Activated CD8-positive, alpha-beta T cell treated with anti-CD3 and anti-CD28 coated beads for 36 hours (primary cell): ENCODE data around the gene GPR84. TPM values are rescaled to one million over a fixed set of nuclear protein-coding genes. Genes with fewer than 3 reads are reported as not detected.
A peak's percentile ranks its signal among the peaks of the same experiment; 100 is the strongest.

Source experiments
- ATAC-seq: fragments of 200-7000 bp; cut with Tn5 transposase; one replicate; pipeline ENCODE4 v1.10.0; 2021; ENCODE audit warnings: mild to moderate bottlenecking, moderate library complexity
- CTCF ChIA-PET: fragments of 350-600 bp; sonication (Branson Sonifier 250); formaldehyde crosslinking; loops from one replicate; lab custom pipeline; 2021; ENCODE audit warnings: antibody characterized with exemption; lab: Charles Lee
- POLR2A ChIA-PET: fragments of 350-600 bp; sonication (Branson Sonifier 250); formaldehyde crosslinking; loops from one replicate; lab custom pipeline; 2021; ENCODE audit warnings: antibody characterized with exemption; lab: Charles Lee
- DNase-seq: peaks from one replicate; pipeline ENCODE4 v3.0.0-alpha.2; 2020
- H3K27ac Mint-ChIP-seq: one replicate; pipeline ENCODE4 v1.8.0; 2021; ENCODE audit warnings: mild to moderate bottlenecking, mixed read lengths
- H3K27me3 Mint-ChIP-seq: one replicate; pipeline ENCODE4 v1.8.0; 2021; ENCODE audit warnings: mixed read lengths
- H3K36me3 Mint-ChIP-seq: one replicate; pipeline ENCODE4 v1.8.0; 2021; ENCODE audit warnings: low read depth, mixed read lengths
- H3K4me1 Mint-ChIP-seq: one replicate; pipeline ENCODE4 v1.8.0; 2021; ENCODE audit warnings: low read depth, mixed read lengths
- H3K4me3 Mint-ChIP-seq: one replicate; pipeline ENCODE4 v1.8.0; 2021; ENCODE audit warnings: mild to moderate bottlenecking, moderate library complexity, mixed read lengths
- H3K9me3 Mint-ChIP-seq: one replicate; pipeline ENCODE4 v1.8.0; 2021; ENCODE audit warnings: mixed read lengths
- CTCF ChIP-seq: fragments of 200-600 bp; IDR thresholded peaks from one replicate; pipeline ENCODE4 v1.8.0; 2022; ENCODE audit warnings: antibody characterized with exemption, mild to moderate bottlenecking
- intact Hi-C: fragments of 100-400 bp; cut with micrococcal nuclease; formaldehyde crosslinking; loops from one replicate; pipeline ENCODE4 v1.10.0; 2022
- total RNA-seq, 2 experiments: library from RNA; stranded (reverse); gene quantifications; one replicate each; pipeline ENCODE4 v1.2.3, GENCODE V29; 2021

The GPR84 gene
- total RNA-seq, 2 experiments from 2014 or later, result not detected

GRCh38 chr12:54398218-54398617 is 33.9 kb upstream of the GPR84 start:
- Mint-ChIP-seq H3K4me1 (peaks cover 13% of the 10 kb centered on the region), H3K27me3 (no peaks in the 10 kb centered on the region), H3K36me3 (peaks cover 33% of the 10 kb centered on the region), H3K27ac (no peak overlapping the region), H3K9me3 (no peaks in the 10 kb centered on the region), H3K4me3 (no peak overlapping the region)
- TF ChIP-seq CTCF, result no peak
- POLR2A ChIA-PET, result interaction anchor here (0.6 to 2.3 kb wide), 4 partner anchors 18 to 144 kb away, joined by 3 to 10 read pairs (median 6); partner anchors contain the start of gene NCKAP1L
- intact Hi-C loops, result no loop called here
- ATAC-seq (no peak), DNase-seq (no peak)
- CTCF ChIA-PET, result interaction anchor here (0.6 to 12.3 kb wide), 11 partner anchors 17 to 167 kb away, joined by 3 to 479 read pairs (median 25); partner anchors contain the start of genes GTSF1, ITGA5 and ZNF385A

DNA sequence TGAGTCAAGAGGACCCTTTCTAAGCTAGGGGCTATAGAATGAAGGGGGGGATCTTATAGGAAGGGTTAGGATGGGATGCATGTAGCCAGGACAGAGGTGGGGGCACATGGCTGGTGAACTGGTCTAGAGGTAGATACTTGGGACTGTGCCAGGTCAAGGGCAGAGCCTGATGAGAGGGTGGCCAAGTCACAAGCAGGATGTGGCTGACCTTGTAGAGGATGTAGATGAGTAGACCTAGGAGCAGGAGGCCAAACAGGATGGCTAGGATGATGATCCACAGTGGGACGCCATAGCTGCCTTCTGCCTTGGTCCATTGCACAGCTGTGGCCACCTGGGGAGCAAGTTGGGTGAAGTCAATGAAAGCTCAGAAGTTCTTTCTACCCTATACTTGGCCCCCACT is 32.9 kb upstream of the GPR84 start:
- Mint-ChIP-seq H3K4me1 (peaks cover 16% of the 10 kb centered on the region), H3K27ac (no peak overlapping the region), H3K4me3 (no peak overlapping the region), H3K9me3 (no peaks in the 10 kb centered on the region), H3K27me3 (no peaks in the 10 kb centered on the region), H3K36me3 (peaks cover 31% of the 10 kb centered on the region)
- POLR2A ChIA-PET, result no interaction called here
- ATAC-seq (no peak), DNase-seq (no peak)
- CTCF ChIA-PET, result interaction anchor here (1.0 to 12.3 kb wide), 5 partner anchors 17 to 72 kb away, joined by 4 to 479 read pairs (median 18); partner anchors contain the start of genes COPZ1 and ITGA5
- intact Hi-C loops, result no loop called here
- TF ChIP-seq CTCF, result no peak

- ChIA-PET CTCF (interaction anchor here (0.9 to 12.3 kb wide), 8 partner anchors 9 to 116 kb away, joined by 3 to 479 read pairs (median 8); partner anchors contain the start of genes CBX5, COPZ1 and ITGA5), POLR2A (interaction anchor here (0.6 to 1.5 kb wide), 3 partner anchors 43 to 130 kb away, joined by 3 to 5 read pairs (median 4); no protein-coding TSS in a partner anchor)
- H3K36me3 Mint-ChIP-seq, result peaks cover 26% of the 10 kb centered on the region
- H3K4me3 Mint-ChIP-seq, result no peak overlapping the region
- intact Hi-C loops, result no loop called here
- no peak for TF ChIP-seq CTCF
- no peaks in the 10 kb centered on the region for H3K9me3 Mint-ChIP-seq
- H3K27ac Mint-ChIP-seq, result no peak overlapping the region
- H3K4me1 Mint-ChIP-seq, result peaks cover 21% of the 10 kb centered on the region
- no peak for DNase-seq
- ATAC-seq, result no peak
- H3K27me3 Mint-ChIP-seq, result no peaks in the 10 kb centered on the region
Observed at GRCh38 chr12:54395545-54395944, 31.3 kb upstream of the GPR84 start.

DNA sequence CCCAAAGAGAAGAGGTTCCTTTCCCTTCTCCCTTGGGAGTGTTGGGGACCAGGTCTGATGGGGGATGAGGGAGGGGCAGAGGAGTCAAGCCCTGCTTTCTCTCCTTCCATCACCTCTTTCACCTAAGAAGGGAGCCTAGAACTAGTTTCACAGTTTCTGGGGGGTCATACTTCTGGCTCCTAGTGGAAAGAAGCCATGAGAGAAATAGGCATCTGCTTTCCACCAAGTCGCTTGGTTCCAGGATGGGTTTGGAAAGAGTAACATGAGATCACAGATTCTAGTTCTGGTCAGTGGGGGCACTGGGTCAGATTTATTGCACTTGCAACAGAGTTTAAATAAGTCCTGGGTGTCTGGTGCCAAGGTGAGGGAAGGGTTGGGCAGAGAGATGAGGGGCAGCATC is 30.7 kb upstream of the GPR84 start:
- intact Hi-C loops, result no loop called here
- Mint-ChIP-seq H3K4me1 (peaks cover 21% of the 10 kb centered on the region), H3K27me3 (no peaks in the 10 kb centered on the region), H3K4me3 (no peak overlapping the region), H3K36me3 (peaks cover 25% of the 10 kb centered on the region), H3K27ac (no peak overlapping the region), H3K9me3 (no peaks in the 10 kb centered on the region)
- ATAC-seq (no peak), DNase-seq (no peak)
- CTCF ChIA-PET, result interaction anchor here (1.6 to 12.3 kb wide), 5 partner anchors 10 to 70 kb away, joined by 3 to 479 read pairs (median 12); partner anchors contain the start of genes COPZ1 and ITGA5
- POLR2A ChIA-PET, result interaction anchor here (0.6 to 1.5 kb wide), 3 partner anchors 44 to 129 kb away, joined by 3 to 5 read pairs (median 4); no protein-coding TSS in a partner anchor
- no peak for TF ChIP-seq CTCF

DNA sequence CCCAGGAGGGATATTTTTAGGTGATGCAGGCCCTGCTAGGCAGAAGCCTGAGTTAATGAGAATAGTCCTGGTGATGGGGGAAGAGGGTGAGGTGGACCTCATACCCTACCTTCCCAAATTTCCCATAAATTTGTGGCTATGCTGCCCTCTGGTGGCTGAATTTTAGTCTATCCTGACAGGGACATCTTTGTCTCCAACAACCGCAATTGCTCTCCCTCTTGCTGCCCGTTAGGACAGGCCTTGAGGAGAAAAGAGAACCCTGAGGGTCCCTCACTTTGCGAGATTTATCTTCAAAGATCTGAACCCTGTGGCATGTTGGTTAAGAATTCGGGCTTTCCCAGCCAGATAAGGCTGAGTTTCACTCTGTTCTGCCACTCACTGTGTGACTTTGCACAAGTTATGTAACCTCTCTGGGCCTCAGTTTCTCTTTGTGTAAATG is 30.0 kb upstream of the GPR84 start:
- Mint-ChIP-seq H3K4me3 (no peak overlapping the region), H3K9me3 (no peaks in the 10 kb centered on the region), H3K27me3 (no peaks in the 10 kb centered on the region), H3K4me1 (peaks cover 24% of the 10 kb centered on the region), H3K36me3 (peaks cover 22% of the 10 kb centered on the region), H3K27ac (no peak overlapping the region)
- peak; percentile 58 for TF ChIP-seq CTCF
- no peak for ATAC-seq
- peak; percentile 49 for DNase-seq
- intact Hi-C loops, result no loop called here
- ChIA-PET CTCF (interaction anchor here (1.0 to 2.9 kb wide), 10 partner anchors 11 to 50 kb away, joined by 3 to 24 read pairs (median 4); no protein-coding TSS in a partner anchor), POLR2A (interaction anchor here (1.8 kb wide), 1 partner anchor 52 kb away, joined by 6 read pairs; no protein-coding TSS in a partner anchor)
